ENCODE measurements around the gene NBR1.

DNA sequence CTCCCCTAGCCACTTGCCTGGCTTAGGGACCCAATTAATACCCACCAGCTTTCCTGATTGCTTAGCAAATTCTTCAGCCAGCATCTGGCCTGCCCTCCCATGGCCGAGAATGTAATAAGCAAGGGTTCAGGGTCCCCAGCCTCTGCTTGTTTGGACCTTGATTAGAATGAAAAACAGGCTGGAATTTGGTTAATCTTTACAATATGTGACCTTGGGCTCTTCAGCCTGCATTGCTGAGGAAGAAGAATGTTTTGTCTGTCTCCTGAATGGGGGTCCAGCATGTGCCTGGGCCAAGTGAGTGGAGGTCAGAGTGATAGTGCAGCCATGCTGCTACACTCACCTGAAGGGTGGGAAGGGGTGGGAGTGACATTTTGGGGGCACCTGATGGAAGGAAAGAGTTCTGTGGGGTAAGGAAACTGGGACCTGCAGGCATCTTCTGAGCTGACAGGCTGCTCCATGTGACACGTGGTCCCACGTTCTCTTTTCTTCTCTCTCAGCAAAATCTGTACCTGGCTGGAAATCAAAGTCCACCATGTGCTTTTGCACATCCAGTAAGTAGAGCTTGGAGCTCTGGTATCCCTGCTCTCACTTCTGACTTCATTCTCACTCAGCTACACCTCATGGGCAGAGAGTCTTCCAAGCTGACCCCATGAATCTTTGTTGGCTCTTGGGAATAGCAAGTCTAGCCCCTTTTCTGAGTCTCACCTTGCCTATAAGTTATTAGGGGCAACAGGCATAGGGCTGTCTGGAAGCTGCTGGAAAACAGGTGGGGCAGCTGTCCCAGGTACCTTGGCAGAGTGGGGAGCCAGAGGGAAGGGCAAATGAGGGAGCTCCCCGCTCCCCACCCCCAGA is 46.0 kb downstream of the NBR1 start:
- TF ChIP-seq POLR2A (IDR thresholded peaks at IDR 0.05; ENCODE audit: low read length) (no peak), GATA1 (IDR thresholded peaks at IDR 0.05; ENCODE audit: low read depth, low read length) (no peak)

All from erythroblast (primary cell).